ENCODE measurements around the gene BEST1.
A peak's percentile ranks its signal among the peaks of the same experiment; 100 is the strongest.

BEST1 gene

DNA sequence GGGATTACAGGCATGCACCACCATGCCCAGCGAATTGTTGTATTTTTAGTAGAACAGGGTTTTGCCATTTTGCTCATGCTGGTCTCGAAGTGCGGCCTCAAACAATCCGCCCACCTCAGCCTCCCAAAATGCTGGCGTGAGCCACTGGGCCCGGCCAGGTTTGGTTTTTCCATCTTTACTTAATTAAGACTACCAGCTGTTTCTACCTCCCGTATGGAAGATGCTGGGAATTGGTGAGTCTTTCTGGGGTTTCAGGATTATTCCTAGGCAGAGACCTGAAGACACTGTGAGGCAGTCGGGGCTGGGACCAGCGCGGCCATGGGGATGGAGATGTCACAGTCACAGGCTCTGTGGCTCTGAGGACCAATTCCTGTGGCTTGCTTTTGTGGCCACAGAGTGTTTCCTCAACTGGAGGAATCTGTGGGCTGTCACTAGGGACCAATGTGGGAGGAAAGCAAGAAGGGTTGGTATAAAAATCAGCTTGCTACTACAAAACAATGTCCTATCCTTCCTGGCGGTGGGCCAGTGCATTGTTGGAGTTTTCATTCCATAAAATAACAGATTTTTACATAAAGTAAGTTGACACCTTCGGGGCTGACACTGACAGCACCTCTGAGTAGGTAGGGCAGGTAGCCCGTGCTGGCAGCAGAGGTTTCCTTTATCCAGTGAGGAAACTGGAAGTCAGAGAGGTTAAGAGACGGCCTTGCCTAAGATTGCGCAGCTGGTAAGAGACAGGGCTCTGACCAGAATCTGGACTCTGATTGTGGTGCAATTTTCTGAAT is 25.7 kb downstream of the BEST1 start:
- Histone ChIP-seq H4K8ac (ENCODE audit: low read depth, low read length) (no peak overlapping the region), H2AK5ac (ENCODE audit: low read length) (peak overlapping the region; percentile 57), H2BK5ac (ENCODE audit: low read depth, low read length, poor library complexity) (no peak overlapping the region), H3K27ac (ENCODE audit: low read depth, low read length) (no peak overlapping the region), H3K23ac (ENCODE audit: low read length) (no peak overlapping the region), H3K36me3 (ENCODE audit: control insufficient read depth in 1 of 2, insufficient read depth in 2 of 2, low read length in 2 of 2) (no peaks in the 10 kb centered on the region), H2AFZ (ENCODE audit: insufficient read depth, low read length, poor library complexity) (no peak overlapping the region), H3K9ac (ENCODE audit: low read length) (no peak overlapping the region), H2BK120ac (ENCODE audit: insufficient read depth, low read length, poor library complexity) (peak overlapping the region; percentile 30), H3K27me3 (ENCODE audit: insufficient read depth, low read length) (no peaks in the 10 kb centered on the region), H3K18ac (ENCODE audit: low read length) (no peak overlapping the region), H3K4me3 (ENCODE audit: low read depth, low read length) (no peak overlapping the region), H4K12ac (ENCODE audit: low read depth, low read length) (no peak overlapping the region), H3K79me2 (ENCODE audit: control insufficient read depth, insufficient read depth, low read length, poor library complexity) (peaks cover 10% of the 10 kb centered on the region), H3K9me3 (ENCODE audit: insufficient read depth, low read depth, low read length) (no peaks in the 10 kb centered on the region), H4K91ac (ENCODE audit: low read depth, low read length) (no peak overlapping the region), H3K4ac (ENCODE audit: low read depth, low read length) (no peak overlapping the region), H3K79me1 (ENCODE audit: low read length) (peaks cover 35% of the 10 kb centered on the region), H3K4me1 (ENCODE audit: control insufficient read depth in 1 of 2, insufficient read depth in 2 of 2, low read length in 2 of 2) (peaks cover 23 to 31% of the 10 kb centered on the region in 2 experiments), H3K4me2 (ENCODE audit: low read length) (no peak overlapping the region), H3K14ac (ENCODE audit: low read length) (no peak overlapping the region), H2BK12ac (ENCODE audit: low read length) (peak overlapping the region; percentile 69)
- no peak for DNase-seq
- WGBS (ENCODE audit: extremely low coverage, insufficient coverage, insufficient read length): no CpG with 5 or more reads among the region's 15 CpGs

DNA sequence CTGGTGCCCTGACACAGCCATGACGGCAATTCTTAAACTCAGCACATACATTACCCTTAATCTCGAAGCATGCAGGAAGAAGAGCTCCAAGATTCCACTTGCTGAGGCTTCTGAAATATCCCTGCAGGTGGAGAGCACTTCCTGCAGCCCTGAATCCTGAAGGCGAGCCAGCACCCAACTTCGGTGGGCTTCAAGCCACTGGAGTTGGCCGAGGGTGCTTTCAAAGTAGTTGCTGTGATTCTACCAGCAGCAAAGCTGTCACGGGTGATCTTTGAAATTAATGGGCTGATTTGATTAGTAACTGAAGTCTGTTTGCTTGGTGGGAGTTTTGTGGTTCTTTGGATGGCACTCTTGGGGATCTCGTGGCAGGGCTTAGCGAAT is 26.3 kb downstream of the BEST1 start:
- Histone ChIP-seq H3K4me3 (ENCODE audit: low read depth, low read length) (no peak overlapping the region), H4K12ac (ENCODE audit: low read depth, low read length) (no peak overlapping the region), H3K36me3 (ENCODE audit: control insufficient read depth in 1 of 2, insufficient read depth in 2 of 2, low read length in 2 of 2) (no peaks in the 10 kb centered on the region), H2AFZ (ENCODE audit: insufficient read depth, low read length, poor library complexity) (no peak overlapping the region), H2BK12ac (ENCODE audit: low read length) (no peak overlapping the region), H3K9ac (ENCODE audit: low read length) (no peak overlapping the region), H3K4me1 (ENCODE audit: control insufficient read depth in 1 of 2, insufficient read depth in 2 of 2, low read length in 2 of 2) (peaks cover 18 to 27% of the 10 kb centered on the region in 2 experiments), H2BK120ac (ENCODE audit: insufficient read depth, low read length, poor library complexity) (no peak overlapping the region), H3K9me3 (ENCODE audit: insufficient read depth, low read depth, low read length) (no peaks in the 10 kb centered on the region), H3K18ac (ENCODE audit: low read length) (no peak overlapping the region), H3K79me1 (ENCODE audit: low read length) (peaks cover 30% of the 10 kb centered on the region), H4K91ac (ENCODE audit: low read depth, low read length) (peak overlapping the region; percentile 55), H3K14ac (ENCODE audit: low read length) (no peak overlapping the region), H3K4me2 (ENCODE audit: low read length) (no peak overlapping the region), H3K27ac (ENCODE audit: low read depth, low read length) (no peak overlapping the region), H2AK5ac (ENCODE audit: low read length) (no peak overlapping the region), H3K79me2 (ENCODE audit: control insufficient read depth, insufficient read depth, low read length, poor library complexity) (peaks cover 7% of the 10 kb centered on the region), H3K27me3 (ENCODE audit: insufficient read depth, low read length) (no peaks in the 10 kb centered on the region), H3K4ac (ENCODE audit: low read depth, low read length) (no peak overlapping the region), H3K23ac (ENCODE audit: low read length) (no peak overlapping the region), H2BK5ac (ENCODE audit: low read depth, low read length, poor library complexity) (no peak overlapping the region), H4K8ac (ENCODE audit: low read depth, low read length) (no peak overlapping the region)
- no CpG with 5 or more reads among the region's 8 CpGs for WGBS (ENCODE audit: extremely low coverage, insufficient coverage, insufficient read length)
- no peak for DNase-seq

DNA sequence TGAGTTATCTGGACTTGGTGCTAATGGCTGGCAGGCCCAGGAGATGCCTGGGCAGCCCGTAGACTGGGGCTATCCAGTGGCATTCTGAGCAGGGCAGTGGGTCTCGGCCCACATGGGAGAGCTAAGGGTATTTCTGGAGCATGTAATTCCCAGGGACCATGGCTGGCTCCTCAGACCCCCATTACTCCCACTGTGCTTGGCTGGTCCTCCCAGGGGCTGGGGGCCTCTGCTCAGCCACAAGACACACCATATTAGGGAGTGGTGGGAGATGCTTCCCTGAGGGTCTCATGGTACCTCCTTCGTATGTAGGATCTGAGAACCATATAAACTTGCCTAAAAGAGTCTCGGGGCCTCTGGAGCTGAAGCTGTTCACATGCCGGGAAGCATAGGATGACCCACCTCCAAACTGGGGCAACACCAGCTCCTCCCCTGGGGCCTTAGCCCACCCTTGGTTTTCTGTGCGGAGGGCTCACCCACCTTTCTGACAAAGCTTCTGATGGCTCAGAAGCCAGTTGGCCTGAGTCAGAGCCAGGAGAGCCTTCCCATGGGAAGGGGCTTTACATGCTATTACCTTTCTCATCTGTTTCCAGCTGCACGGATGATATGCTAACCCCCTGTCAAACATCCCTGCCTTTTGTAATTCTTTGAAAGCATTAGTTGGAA is 26.8 kb downstream of the BEST1 start:
- Histone ChIP-seq H3K79me1 (ENCODE audit: low read length) (peaks cover 25% of the 10 kb centered on the region), H3K9me3 (ENCODE audit: insufficient read depth, low read depth, low read length) (no peaks in the 10 kb centered on the region)

DNA sequence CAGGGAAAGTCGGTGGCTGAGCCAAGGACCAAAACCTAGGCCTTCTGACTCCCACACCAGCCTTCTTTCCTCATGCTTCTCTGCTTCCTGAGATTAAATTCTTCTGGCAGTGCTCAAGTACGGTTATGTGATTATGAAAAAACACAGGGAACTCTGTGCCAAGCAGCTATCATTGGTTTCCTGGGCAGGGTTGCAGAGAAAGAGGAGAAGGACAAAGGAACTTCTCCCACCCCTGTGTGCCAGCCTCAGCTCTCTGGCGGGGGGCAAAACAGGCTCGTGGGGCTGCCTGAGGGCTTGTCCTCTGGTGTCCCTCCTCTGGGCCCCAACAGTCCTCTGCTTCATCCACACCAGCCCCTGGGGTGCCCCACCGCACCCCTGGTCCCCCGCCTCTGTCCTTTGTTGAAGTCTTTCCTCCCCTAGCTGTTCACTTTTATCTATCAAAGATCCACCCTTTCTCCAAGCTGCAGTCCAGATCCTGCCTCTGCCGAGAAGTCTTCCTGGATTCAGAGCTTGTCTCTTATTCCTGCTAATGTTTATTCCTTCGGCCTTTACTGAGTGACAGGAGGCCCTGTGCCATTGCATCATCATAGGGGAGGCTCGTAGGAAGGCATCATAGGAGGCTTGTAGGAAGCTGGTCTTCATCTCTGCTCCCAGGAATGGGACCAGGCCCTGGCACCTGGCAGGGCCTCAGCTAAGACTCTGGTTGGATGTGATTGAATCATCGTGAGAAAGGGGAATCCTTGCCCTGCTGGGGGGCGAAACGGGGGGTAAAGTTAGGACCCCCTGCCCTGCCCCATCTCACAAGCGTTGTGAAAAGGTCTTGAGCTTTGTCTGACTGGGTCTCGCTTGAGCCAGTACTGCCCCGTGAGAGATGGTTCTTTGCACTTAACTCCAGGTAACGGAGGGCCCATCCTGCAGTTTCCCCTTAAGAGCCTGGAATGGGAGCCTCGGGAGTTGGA is 28.8 kb downstream of the BEST1 start:
- H2BK5ac ChIP-seq (ENCODE audit: low read depth, low read length, poor library complexity): no peak overlapping the region
- H3K79me2 ChIP-seq (ENCODE audit: control insufficient read depth, insufficient read depth, low read length, poor library complexity): no peaks in the 10 kb centered on the region
- no peak overlapping the region for H3K27ac ChIP-seq (ENCODE audit: low read depth, low read length)
- H4K91ac ChIP-seq (ENCODE audit: low read depth, low read length): peak overlapping the region; percentile 76
- WGBS (ENCODE audit: extremely low coverage, insufficient coverage, insufficient read length): no CpG with 5 or more reads among the region's 17 CpGs
- peaks cover 2 to 7% of the 10 kb centered on the region in 2 experiments for H3K4me1 ChIP-seq (ENCODE audit: control insufficient read depth in 1 of 2, insufficient read depth in 2 of 2, low read length in 2 of 2)
- no peak overlapping the region for H3K4ac ChIP-seq (ENCODE audit: low read depth, low read length)
- peak; percentile 21 to 62 for DNase-seq
- H3K23ac ChIP-seq (ENCODE audit: low read length): no peak overlapping the region
- H3K4me3 ChIP-seq (ENCODE audit: low read depth, low read length): peak overlapping the region; percentile 20
- H3K27me3 ChIP-seq (ENCODE audit: insufficient read depth, low read length): no peaks in the 10 kb centered on the region
- peaks cover 8% of the 10 kb centered on the region for H3K79me1 ChIP-seq (ENCODE audit: low read length)
- peak overlapping the region; percentile 52 for H3K9ac ChIP-seq (ENCODE audit: low read length)
- H3K36me3 ChIP-seq (ENCODE audit: control insufficient read depth in 1 of 2, insufficient read depth in 2 of 2, low read length in 2 of 2): no peaks in the 10 kb centered on the region
- H3K4me2 ChIP-seq (ENCODE audit: low read length): no peak overlapping the region
- H3K14ac ChIP-seq (ENCODE audit: low read length): no peak overlapping the region
- no peak overlapping the region for H3K18ac ChIP-seq (ENCODE audit: low read length)
- H2BK120ac ChIP-seq (ENCODE audit: insufficient read depth, low read length, poor library complexity): no peak overlapping the region
- H2AK5ac ChIP-seq (ENCODE audit: low read length): peak overlapping the region; percentile 9
- no peak overlapping the region for H4K12ac ChIP-seq (ENCODE audit: low read depth, low read length)
- no peak overlapping the region for H2AFZ ChIP-seq (ENCODE audit: insufficient read depth, low read length, poor library complexity)
- H3K9me3 ChIP-seq (ENCODE audit: insufficient read depth, low read depth, low read length): no peaks in the 10 kb centered on the region
- no peak overlapping the region for H4K8ac ChIP-seq (ENCODE audit: low read depth, low read length)
- peak overlapping the region; percentile 28 for H2BK12ac ChIP-seq (ENCODE audit: low read length)

More for the DNA sequence above, 26.8 kb downstream of the BEST1 start:
- H2BK12ac ChIP-seq (ENCODE audit: low read length): no peak overlapping the region
- H2BK5ac ChIP-seq (ENCODE audit: low read depth, low read length, poor library complexity): no peak overlapping the region
- no peaks in the 10 kb centered on the region for H3K36me3 ChIP-seq (ENCODE audit: control insufficient read depth in 1 of 2, insufficient read depth in 2 of 2, low read length in 2 of 2)
- H4K91ac ChIP-seq (ENCODE audit: low read depth, low read length): peak overlapping the region; percentile 55
- no peak overlapping the region for H4K12ac ChIP-seq (ENCODE audit: low read depth, low read length)
- H4K8ac ChIP-seq (ENCODE audit: low read depth, low read length): no peak overlapping the region
- H3K9ac ChIP-seq (ENCODE audit: low read length): no peak overlapping the region
- H3K18ac ChIP-seq (ENCODE audit: low read length): no peak overlapping the region
- no peak for DNase-seq
- H3K79me2 ChIP-seq (ENCODE audit: control insufficient read depth, insufficient read depth, low read length, poor library complexity): peaks cover 7% of the 10 kb centered on the region
- H2AFZ ChIP-seq (ENCODE audit: insufficient read depth, low read length, poor library complexity): no peak overlapping the region
- H3K4me1 ChIP-seq (ENCODE audit: control insufficient read depth in 1 of 2, insufficient read depth in 2 of 2, low read length in 2 of 2): peaks cover 16 to 24% of the 10 kb centered on the region in 2 experiments
- no peaks in the 10 kb centered on the region for H3K27me3 ChIP-seq (ENCODE audit: insufficient read depth, low read length)
- H3K4me3 ChIP-seq (ENCODE audit: low read depth, low read length): no peak overlapping the region
- no peak overlapping the region for H3K4me2 ChIP-seq (ENCODE audit: low read length)
- no peak overlapping the region for H2AK5ac ChIP-seq (ENCODE audit: low read length)
- H3K27ac ChIP-seq (ENCODE audit: low read depth, low read length): no peak overlapping the region
- WGBS (ENCODE audit: extremely low coverage, insufficient coverage, insufficient read length): no CpG with 5 or more reads among the region's 7 CpGs
- H3K14ac ChIP-seq (ENCODE audit: low read length): no peak overlapping the region
- no peak overlapping the region for H3K23ac ChIP-seq (ENCODE audit: low read length)
- H3K4ac ChIP-seq (ENCODE audit: low read depth, low read length): no peak overlapping the region
- H2BK120ac ChIP-seq (ENCODE audit: insufficient read depth, low read length, poor library complexity): no peak overlapping the region
